HFFc6 (cell line): ENCODE measurements around the gene CELA2A. TPM values are rescaled to one million over a fixed set of nuclear protein-coding genes. Genes with fewer than 3 reads are reported as not detected.

ENCODE experiments used
- DNase-seq: peaks from one replicate; pipeline ENCODE4 v3.0.0-alpha.2; 2018
- H3K27ac Mint-ChIP-seq: 2 replicates; pipeline ENCODE4 v1.8.0; 2020; ENCODE audit warnings: mild to moderate bottlenecking, mixed read lengths
- H3K27me3 Mint-ChIP-seq: 2 replicates; pipeline ENCODE4 v1.8.0; 2021; ENCODE audit warnings: mild to moderate bottlenecking, moderate library complexity, mixed read lengths; ENCODE audit not compliant: insufficient read depth
- H3K36me3 Mint-ChIP-seq: 2 replicates; pipeline ENCODE4 v1.8.0; 2021; ENCODE audit warnings: low read depth, mixed read lengths
- H3K4me1 Mint-ChIP-seq: 2 replicates; pipeline ENCODE4 v1.8.0; 2020; ENCODE audit warnings: low read depth, mixed read lengths
- H3K4me3 Mint-ChIP-seq: 2 replicates; pipeline ENCODE4 v1.8.0; 2020; ENCODE audit warnings: mild to moderate bottlenecking, moderate library complexity, mixed read lengths
- H3K9me3 Mint-ChIP-seq: 2 replicates; pipeline ENCODE4 v1.8.0; 2020; ENCODE audit warnings: mild to moderate bottlenecking, mixed read lengths
- CTCF ChIP-seq: fragments of 200-600 bp; sonication (generic); IDR thresholded peaks from 2 replicates; pipeline ENCODE4 v1.5.0; 2021; ENCODE audit warnings: antibody characterized with exemption, mild to moderate bottlenecking
- total RNA-seq, 6 experiments: library from RNA; stranded (reverse); fragmentation: NEBNext Ultra II Directional; extraction: Animal tissue kit (Norgen Biotek cat#: 25700); gene quantifications; 2 replicates in 1 of 6; 3 replicates in 5 of 6; pipeline ENCODE4 v1.2.3, GENCODE V29; 2021

Gene CELA2A
- total RNA-seq, 6 experiments from 2014 or later: not detected

- H3K4me1 Mint-ChIP-seq: no peaks in the 10 kb centered on the region
- H3K27ac Mint-ChIP-seq: no peak overlapping the region
- no peak overlapping the region for H3K4me3 Mint-ChIP-seq
- no peak for DNase-seq
- no peaks in the 10 kb centered on the region for H3K9me3 Mint-ChIP-seq
- no peak for TF ChIP-seq CTCF
- peaks cover 26% of the 10 kb centered on the region for H3K27me3 Mint-ChIP-seq
- peaks cover 5% of the 10 kb centered on the region; the same call in 1 of the 2 replicates for H3K36me3 Mint-ChIP-seq
Measured at GRCh38 chr1:15446212-15446611, 10.3 kb upstream of the CELA2A start.

GRCh38 chr1:15448877-15449462, 7.6 kb upstream of the CELA2A start:
- H3K4me1 Mint-ChIP-seq: peaks cover under 1% of the 10 kb centered on the region
- no peak overlapping the region for H3K27ac Mint-ChIP-seq
- no peak for TF ChIP-seq CTCF
- no peak overlapping the region for H3K4me3 Mint-ChIP-seq
- H3K27me3 Mint-ChIP-seq: peaks cover 23% of the 10 kb centered on the region
- no peaks in the 10 kb centered on the region for H3K9me3 Mint-ChIP-seq
- H3K36me3 Mint-ChIP-seq: peaks cover 5% of the 10 kb centered on the region; the same call in 1 of the 2 replicates
- no peak for DNase-seq

- H3K27ac Mint-ChIP-seq: no peak overlapping the region
- no peak for TF ChIP-seq CTCF
- no peaks in the 10 kb centered on the region for H3K9me3 Mint-ChIP-seq
- no peak for DNase-seq
- peaks cover 6% of the 10 kb centered on the region for H3K4me1 Mint-ChIP-seq
- H3K27me3 Mint-ChIP-seq: peaks cover 22% of the 10 kb centered on the region
- no peak overlapping the region for H3K4me3 Mint-ChIP-seq
- peaks cover 5% of the 10 kb centered on the region; the same call in 1 of the 2 replicates for H3K36me3 Mint-ChIP-seq
Measured at GRCh38 chr1:15449567-15449966, 7.0 kb upstream of the CELA2A start.

- Mint-ChIP-seq H3K9me3 (no peaks in the 10 kb centered on the region), H3K36me3 (peaks cover 5% of the 10 kb centered on the region; the same call in 1 of the 2 replicates), H3K27ac (no peak overlapping the region), H3K4me1 (peaks cover 14% of the 10 kb centered on the region), H3K4me3 (no peak overlapping the region), H3K27me3 (peaks cover 18% of the 10 kb centered on the region)
- no peak for TF ChIP-seq CTCF
- DNase-seq: no peak
Measured at GRCh38 chr1:15451014-15451722, 5.4 kb upstream of the CELA2A start.

- Mint-ChIP-seq H3K4me3 (no peak overlapping the region), H3K36me3 (peaks cover 5% of the 10 kb centered on the region; the same call in 1 of the 2 replicates), H3K9me3 (no peaks in the 10 kb centered on the region), H3K27me3 (peaks cover 25% of the 10 kb centered on the region), H3K4me1 (peaks cover 14% of the 10 kb centered on the region), H3K27ac (no peak overlapping the region)
- DNase-seq: no peak
- no peak for TF ChIP-seq CTCF
Measured at GRCh38 chr1:15452216-15452615, 4.3 kb upstream of the CELA2A start.
